HFF-Myc (cell line): ENCODE results near the gene ARL15.

Source experiments
- DNase-seq: peaks from one replicate; pipeline ENCODE4 v3.0.0-alpha.2; 2011; ENCODE audit warnings: low read depth; ENCODE audit errors: extremely low read depth
- H3K4me3 ChIP-seq: replicated peaks from 2 replicates; pipeline ENCODE4 v1.5.1; 2011; ENCODE audit warnings: low read depth, mild to moderate bottlenecking, control low read depth, low read length
- CTCF ChIP-seq: IDR thresholded peaks from 2 replicates; pipeline ENCODE4 v1.5.1; 2012; ENCODE audit warnings: mild to moderate bottlenecking, low read depth, low read length, control low read depth; ENCODE audit errors: missing control alignments

ARL15 gene

GRCh38 chr5:54150841-54151240, 159.5 kb downstream of the ARL15 start:
- no peak for DNase-seq
- no peak overlapping the region for H3K4me3 ChIP-seq
- no peak for TF ChIP-seq CTCF

- DNase-seq = no peak
- no peak for TF ChIP-seq CTCF
- H3K4me3 ChIP-seq = no peak overlapping the region
Observed at GRCh38 chr5:54148858-54149257, 161.5 kb downstream of the ARL15 start.

GRCh38 chr5:54148067-54148845, 162.1 kb downstream of the ARL15 start:
- DNase-seq = no peak
- TF ChIP-seq CTCF = no peak

GRCh38 chr5:54146916-54147315, 163.5 kb downstream of the ARL15 start:
- DNase-seq = no peak
- no peak overlapping the region for H3K4me3 ChIP-seq
- TF ChIP-seq CTCF = no peak

More at GRCh38 chr5:54148067-54148845, 162.1 kb downstream of the ARL15 start:
- no peak overlapping the region for H3K4me3 ChIP-seq

GRCh38 chr5:54146390-54146789, 164.0 kb downstream of the ARL15 start:
- H3K4me3 ChIP-seq = no peak overlapping the region
- TF ChIP-seq CTCF = no peak
- no peak for DNase-seq

- no peak for DNase-seq
- TF ChIP-seq CTCF = no peak
- no peak overlapping the region for H3K4me3 ChIP-seq
Observed at GRCh38 chr5:54140247-54140840, 170.0 kb downstream of the ARL15 start.
